Panc1 (cell line): ENCODE measurements around the gene SLC38A4. TPM values are rescaled to one million over a fixed set of nuclear protein-coding genes. Genes with fewer than 3 reads are reported as not detected.

Experiments used
- ATAC-seq: fragments of 200-7000 bp; cut with Tn5 transposase; 2 replicates; pipeline ENCODE4 v1.9.1; 2020; ENCODE audit warnings: mild to moderate bottlenecking, moderate library complexity
- BruUV-seq: library from RNA; stranded (reverse); fragments of 400-500 nt; replicated peaks from 2 replicates; lab custom pipeline; 2021; lab: Mats Ljungman, UMichigan
- CTCF ChIA-PET: fragments of 300-600 bp; sonication (Branson Sonifier 250); formaldehyde crosslinking; loops from one replicate; lab custom pipeline; 2022; ENCODE audit warnings: antibody characterized with exemption; lab: Charles Lee
- POLR2A ChIA-PET: fragments of 300-600 bp; sonication (Branson Sonifier 250); formaldehyde crosslinking; loops from one replicate; lab custom pipeline; 2022; ENCODE audit warnings: antibody characterized with exemption; lab: Charles Lee
- DNase-seq: peaks from one replicate; pipeline ENCODE4 v3.0.0-alpha.2; 2010; ENCODE audit warnings: low read depth, low spot score
- H3K27ac ChIP-seq: 2 replicates; pipeline ENCODE4 v1.5.1; 2011; ENCODE audit warnings: mild to moderate bottlenecking, low read length, inconsistent platforms
- H3K27me3 ChIP-seq: fragments of 200-500 bp; sonication (Bioruptor generic); 2 replicates; pipeline ENCODE4 v1.6.0; 2014; ENCODE audit warnings: low read length, inconsistent platforms; ENCODE audit not compliant: control insufficient read depth, insufficient read depth
- H3K36me3 ChIP-seq: fragments of 200-500 bp; sonication (Bioruptor generic); 2 replicates; pipeline ENCODE4 v1.5.1; 2014; ENCODE audit warnings: inconsistent platforms, mild to moderate bottlenecking, low read length, moderate library complexity; ENCODE audit not compliant: control insufficient read depth, insufficient read depth
- H3K4me1 ChIP-seq: 2 replicates; pipeline ENCODE4 v1.5.1; 2011; ENCODE audit warnings: inconsistent platforms, mild to moderate bottlenecking, low read length, moderate library complexity; ENCODE audit not compliant: control insufficient read depth, insufficient read depth
- H3K4me3 ChIP-seq, 2 experiments: 2 replicates each; pipeline ENCODE4 v1.5.1; 2011 to 2012; ENCODE audit warnings: low read depth in 2 of 2, low read length in 2 of 2, mild to moderate bottlenecking in 2 of 2, inconsistent platforms in 1 of 2, moderate library complexity in 1 of 2
- H3K9me3 ChIP-seq: fragments of 200-500 bp; sonication (Bioruptor generic); 2 replicates; pipeline ENCODE4 v1.5.1; 2014; ENCODE audit warnings: low read depth, mild to moderate bottlenecking, inconsistent platforms, low read length, moderate library complexity; ENCODE audit not compliant: control insufficient read depth, insufficient read depth
- CTCF ChIP-seq: fragments of 450-650 bp; IDR thresholded peaks from 2 replicates; pipeline ENCODE4 v1.5.1; 2017; ENCODE audit warnings: mild to moderate bottlenecking
- POLR2AphosphoS5 ChIP-seq: IDR thresholded peaks from 2 replicates; pipeline ENCODE4 v1.6.1; 2012; ENCODE audit warnings: mild to moderate bottlenecking, low read depth, low read length, moderate library complexity
- REST ChIP-seq, 2 experiments: IDR thresholded peaks; 2 replicates each; pipeline ENCODE4 v1.6.1; 2011 to 2012; ENCODE audit warnings: low read depth in 2 of 2, control low read depth in 1 of 2, low read length in 1 of 2, mild to moderate bottlenecking in 1 of 2, moderate library complexity in 1 of 2; ENCODE audit not compliant: insufficient read depth in 1 of 2
- SIN3A ChIP-seq: IDR thresholded peaks from 2 replicates; pipeline ENCODE4 v1.6.1; 2012; ENCODE audit warnings: low read depth, mild to moderate bottlenecking, low read length, moderate library complexity, borderline replicate concordance; ENCODE audit not compliant: insufficient read depth
- TCF7L2 ChIP-seq: IDR thresholded peaks from 2 replicates; pipeline ENCODE4 v1.6.1; 2011; ENCODE audit warnings: mild to moderate bottlenecking, low read depth, low read length, inconsistent platforms
- in situ Hi-C: cut with HindIII; loops from 2 replicates; pipeline ENCODE4 v1.10.0; 2016; ENCODE audit warnings: low sequenced_read_pairs, low pct_unique_long_range_greater_than_20kb
- intact Hi-C: fragments of 100-400 bp; cut with micrococcal nuclease; formaldehyde crosslinking; loops from one replicate; pipeline ENCODE4 v1.10.0; 2022; ENCODE audit not compliant: unreplicated experiment
- total RNA-seq: library from RNA; stranded (reverse); gene quantifications from one replicate; pipeline ENCODE4 v1.2.1, GENCODE V29; 2021; ENCODE audit not compliant: unreplicated experiment

Gene SLC38A4
- total RNA-seq, 1 experiment from 2014 or later, result 2.5 TPM

- ATAC-seq (no peak), DNase-seq (no peak)
- Histone ChIP-seq H3K27ac (no peak overlapping the region), H3K9me3 (no peaks in the 10 kb centered on the region), H3K4me1 (no peaks in the 10 kb centered on the region), H3K36me3 (no peaks in the 10 kb centered on the region), H3K27me3 (no peaks in the 10 kb centered on the region), H3K4me3 (no peak overlapping the region)
- CTCF ChIA-PET, result no interaction called here
- in situ Hi-C loops (no loop called here), intact Hi-C loops (no loop called here)
- POLR2A ChIA-PET, result no interaction called here
- no TSS peak for BruUV-seq
- TF ChIP-seq TCF7L2, result no peak
- TF ChIP-seq SIN3A, result no peak
- TF ChIP-seq CTCF, result no peak
- TF ChIP-seq POLR2AphosphoS5, result no peak
- no peak for TF ChIP-seq REST (IDR thresholded peaks at IDR 0.05; ENCODE audit: insufficient read depth in 1 of 2, low read depth in 2 of 2, low read length in 1 of 2)
Observed at GRCh38 chr12:46847001-46847400, 21.2 kb upstream of the SLC38A4 start.

- ATAC-seq (no peak), DNase-seq (no peak)
- Histone ChIP-seq H3K36me3 (no peaks in the 10 kb centered on the region), H3K9me3 (no peaks in the 10 kb centered on the region), H3K27ac (no peak overlapping the region), H3K4me3 (no peak overlapping the region), H3K4me1 (no peaks in the 10 kb centered on the region), H3K27me3 (no peaks in the 10 kb centered on the region)
- ChIA-PET CTCF (no interaction called here), POLR2A (no interaction called here)
- TF ChIP-seq CTCF (no peak), TCF7L2 (no peak), SIN3A (no peak), POLR2AphosphoS5 (no peak), REST (IDR thresholded peaks at IDR 0.05; ENCODE audit: insufficient read depth in 1 of 2, low read depth in 2 of 2, low read length in 1 of 2) (no peak)
- in situ Hi-C loops (no loop called here), intact Hi-C loops (no loop called here)
- BruUV-seq, result no TSS peak
Observed at GRCh38 chr12:46843811-46844210, 18.0 kb upstream of the SLC38A4 start.
